Ovary (tissue), 9 donors: ENCODE measurements around the gene SPATC1L. TPM values are rescaled to one million over a fixed set of nuclear protein-coding genes. Genes with fewer than 3 reads are reported as not detected.

Experiments used
- DNase-seq, 5 donors: peaks; one replicate each; pipeline ENCODE4 v3.0.0-alpha.2; 2019 to 2020
- H3K27ac ChIP-seq, 2 donors: fragments of 200-600 bp; one replicate each; pipeline versions ENCODE4 v1.5.1 to v1.8.0; 2019 to 2022
- H3K27me3 ChIP-seq: fragments of 200-600 bp; one replicate; pipeline ENCODE4 v1.8.0; 2022
- H3K36me3 ChIP-seq: fragments of 200-600 bp; sonication (generic); one replicate; pipeline ENCODE4 v1.5.1; 2019
- H3K4me1 ChIP-seq: one replicate; pipeline ENCODE4 v1.8.1; 2013; ENCODE audit warnings: mild to moderate bottlenecking, moderate library complexity; ENCODE audit not compliant: insufficient read depth
- H3K4me3 ChIP-seq: fragments of 200-600 bp; sonication (generic); one replicate; pipeline ENCODE4 v1.5.1; 2017
- H3K9me3 ChIP-seq, 2 donors: fragments of 200-600 bp in 1 of 2; sonication (generic) in 1 of 2; one replicate each; pipeline versions ENCODE4 v1.5.1 to v1.8.1; 2013 to 2019; ENCODE audit warnings: mild to moderate bottlenecking in 1 of 2, moderate library complexity in 1 of 2
- EP300 ChIP-seq: sonication (generic); formaldehyde crosslinking; IDR thresholded peaks from one replicate; pipeline ENCODE4 v1.6.1; 2017; ENCODE audit warnings: antibody characterized with exemption
- POLR2A ChIP-seq: fragments of 450-650 bp; IDR thresholded peaks from one replicate; pipeline ENCODE4 v1.6.1; 2017; ENCODE audit warnings: antibody characterized with exemption, mild to moderate bottlenecking, moderate library complexity
- WGBS, 3 donors: extraction: QIAGEN DNeasy Blood & Tissue Kit in 1 of 3; methylation state at CpG; one replicate each; pipeline versions ENCODE4 v1.1.5 to v1.1.7; 2013 to 2017; 5-methylcytosine and 5-hydroxymethylcytosine counted together
- intact Hi-C, 4 donors: fragments of 100-400 bp; cut with DNase I; formaldehyde crosslinking; loops; one replicate each; pipeline versions ENCODE4 v1.11.0 to v1.15.1; 2022 to 2023
- polyA plus RNA-seq, 2 donors: library from polyadenylated mRNA; stranded (reverse); fragments of 200-250 nt in 1 of 2; fragments of 350-450 nt in 1 of 2; fragmentation: Illumina TruSeq in 1 of 2; extraction: RNeasy Lipid Tissue Mini Kit (QIAGEN cat#74804) in 1 of 2; gene quantifications; one replicate each; pipeline ENCODE4 v1.2.3, GENCODE V29; 2013 to 2014
- total RNA-seq, 7 donors: library from RNA; depleted of rRNA in 2 of 7; stranded (reverse); fragments of >200 nt in 2 of 7; fragmentation: NEBNext Ultra II Directional in 3 of 7; extraction: Animal tissue kit (Norgen Biotek cat#: 25700) in 3 of 7; gene quantifications; one replicate each; pipeline versions ENCODE4 v1.1.0 to v1.2.4, GENCODE V29; 2016 to 2023
- TF ChIP-seq, protein P1 (sequence below), 3 donors: fragments of 450-650 bp in 2 of 3; fragments of 200-600 bp in 1 of 3; IDR thresholded peaks; one replicate each; pipeline versions ENCODE4 v1.5.1 to v1.8.0; 2016 to 2022; ENCODE audit warnings: antibody characterized with exemption in 3 of 3, mild to moderate bottlenecking in 1 of 3
- donor health status: DM: no; HTN: no; CAD: no; lungs with moderate emphysema.
- donor health status: DM: no; HTN: no; CAD: no.
- donor health status: Bipolar disorder and iron deficiency.
- donor health status: DM: yes; HTN: yes; CAD: no.
- donor health status: DM: no; HTN: no; CAD: no.
- donor health status: DM: yes; HTN: yes; CAD: no.

The SPATC1L gene
- total and polyA plus RNA-seq, 9 donors, result 2.8 to 21.3 (median 14.9) TPM

DNA sequence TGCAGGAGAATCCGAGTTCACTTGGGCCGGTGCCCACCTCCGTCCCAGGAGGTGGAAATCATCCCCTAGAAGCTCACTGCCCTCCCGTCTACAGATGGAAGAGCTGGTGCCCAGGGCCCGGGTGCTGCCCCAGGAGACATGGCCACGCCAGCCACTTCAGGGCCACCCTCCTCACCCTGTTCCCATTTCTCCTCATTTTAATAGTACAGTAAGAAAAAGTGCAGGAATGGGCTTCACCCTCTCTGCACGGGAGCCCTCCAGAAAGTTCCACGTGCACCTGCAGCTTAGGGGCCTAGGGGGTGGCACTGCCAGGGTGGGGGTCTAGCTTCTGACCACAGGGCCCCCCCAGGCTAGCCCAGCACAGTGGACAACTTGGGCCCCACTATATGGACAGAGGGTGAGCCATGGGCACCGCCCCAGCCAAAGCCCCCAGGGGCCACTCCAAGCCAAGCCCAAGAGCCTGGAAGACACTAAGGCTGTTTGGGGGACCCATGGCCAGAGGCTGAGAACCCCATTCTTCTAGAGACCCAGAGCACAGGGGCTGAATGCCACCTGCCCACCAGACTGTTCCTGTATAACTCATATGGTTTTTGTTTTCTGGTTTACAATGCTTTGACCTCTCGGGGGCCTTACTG is 25.5 kb downstream of the SPATC1L start:
- Histone ChIP-seq H3K27me3 (no peaks in the 10 kb centered on the region), H3K9me3 (no peaks in the 10 kb centered on the region), H3K36me3 (no peaks in the 10 kb centered on the region), H3K4me1 (no peaks in the 10 kb centered on the region), H3K4me3 (no peak overlapping the region), H3K27ac (no peak overlapping the region)
- TF ChIP-seq, protein P1, sequence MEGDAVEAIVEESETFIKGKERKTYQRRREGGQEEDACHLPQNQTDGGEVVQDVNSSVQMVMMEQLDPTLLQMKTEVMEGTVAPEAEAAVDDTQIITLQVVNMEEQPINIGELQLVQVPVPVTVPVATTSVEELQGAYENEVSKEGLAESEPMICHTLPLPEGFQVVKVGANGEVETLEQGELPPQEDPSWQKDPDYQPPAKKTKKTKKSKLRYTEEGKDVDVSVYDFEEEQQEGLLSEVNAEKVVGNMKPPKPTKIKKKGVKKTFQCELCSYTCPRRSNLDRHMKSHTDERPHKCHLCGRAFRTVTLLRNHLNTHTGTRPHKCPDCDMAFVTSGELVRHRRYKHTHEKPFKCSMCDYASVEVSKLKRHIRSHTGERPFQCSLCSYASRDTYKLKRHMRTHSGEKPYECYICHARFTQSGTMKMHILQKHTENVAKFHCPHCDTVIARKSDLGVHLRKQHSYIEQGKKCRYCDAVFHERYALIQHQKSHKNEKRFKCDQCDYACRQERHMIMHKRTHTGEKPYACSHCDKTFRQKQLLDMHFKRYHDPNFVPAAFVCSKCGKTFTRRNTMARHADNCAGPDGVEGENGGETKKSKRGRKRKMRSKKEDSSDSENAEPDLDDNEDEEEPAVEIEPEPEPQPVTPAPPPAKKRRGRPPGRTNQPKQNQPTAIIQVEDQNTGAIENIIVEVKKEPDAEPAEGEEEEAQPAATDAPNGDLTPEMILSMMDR (IDR thresholded peaks at IDR 0.05), result no peak
- TF ChIP-seq EP300, result no peak
- TF ChIP-seq POLR2A, result no peak
- 90 to 93% (median 92%) methylated on average over 10 of the region's 10 CpGs for WGBS, 3 donors
- peak in 3 of 5 donors; percentile 12 to 28 (median 13) for DNase-seq
- intact Hi-C loops, result loop anchor here in 1 of 4 donors (10.0 kb wide), 1 partner anchor 66 kb away; the partner anchor contains the start of gene LSS

DNA sequence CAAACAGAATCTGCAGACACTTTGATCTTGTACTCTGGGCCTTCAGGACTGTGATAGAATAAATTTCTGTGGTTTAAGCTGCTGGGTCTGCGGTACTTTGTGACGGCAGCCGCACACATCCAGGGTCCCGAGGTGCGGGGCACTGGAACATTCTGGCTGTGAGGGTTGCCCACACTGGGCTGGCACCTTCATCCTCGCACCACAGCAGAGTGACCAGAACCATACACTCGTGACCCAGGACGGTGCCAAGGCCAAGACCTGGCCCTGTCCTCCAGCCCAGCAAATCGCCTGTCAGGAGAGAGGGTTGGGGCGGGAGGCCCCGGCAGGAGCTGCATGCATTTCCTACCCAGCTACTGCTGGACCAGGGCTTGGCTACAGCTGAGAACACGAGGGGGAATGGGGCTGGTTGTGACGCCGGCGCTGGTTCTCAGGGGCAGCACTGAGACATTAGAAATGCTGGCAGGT is 26.2 kb downstream of the SPATC1L start:
- intact Hi-C loops, result loop anchor here in 1 of 4 donors (10.0 kb wide), 1 partner anchor 67 kb away; the partner anchor contains the start of gene LSS
- H3K27ac ChIP-seq, result no peak overlapping the region
- no peak overlapping the region for H3K4me3 ChIP-seq
- TF ChIP-seq EP300 (no peak), POLR2A (no peak)
- TF ChIP-seq, protein P1 (IDR thresholded peaks at IDR 0.05), result no peak
- 89 to 90% (median 90%) methylated on average over 15 of the region's 15 CpGs for WGBS, 3 donors
- no peaks in the 10 kb centered on the region for H3K36me3 ChIP-seq
- no peaks in the 10 kb centered on the region for H3K9me3 ChIP-seq
- peaks cover 5% of the 10 kb centered on the region for H3K4me1 ChIP-seq
- DNase-seq, result peak in 2 of 5 donors; percentile 7 to 26
- no peaks in the 10 kb centered on the region for H3K27me3 ChIP-seq

DNA sequence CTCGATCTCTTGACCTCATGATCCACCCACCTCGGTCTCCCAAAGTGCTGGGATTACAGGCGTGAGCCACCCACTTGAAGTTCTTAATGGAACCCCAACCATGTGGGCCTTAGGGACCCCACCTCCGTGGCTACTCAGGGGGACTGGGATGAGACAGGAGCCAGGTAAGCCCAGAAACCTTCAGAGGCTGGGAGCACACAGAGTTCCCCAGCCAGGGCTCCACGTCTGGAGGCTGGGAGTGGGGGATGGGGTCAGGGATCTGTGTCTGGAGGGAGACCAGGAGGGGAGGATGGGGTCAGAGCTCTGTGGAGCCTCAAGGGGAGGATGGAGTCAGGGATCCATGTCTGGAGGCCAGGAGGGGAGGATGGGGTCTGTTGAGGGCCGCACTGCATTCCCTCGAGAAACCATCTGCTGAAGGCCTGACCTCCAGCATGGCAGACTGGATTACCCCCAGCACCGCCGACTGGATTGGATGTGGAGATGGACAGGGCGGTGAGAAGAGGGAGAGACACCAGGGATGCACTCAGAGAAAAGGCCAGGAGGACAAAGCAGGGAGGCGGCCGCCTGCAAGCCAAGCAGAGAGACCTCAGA is 26.8 kb downstream of the SPATC1L start:
- Histone ChIP-seq H3K4me3 (no peak overlapping the region), H3K4me1 (peaks cover 9% of the 10 kb centered on the region), H3K27me3 (no peaks in the 10 kb centered on the region), H3K36me3 (no peaks in the 10 kb centered on the region), H3K27ac (no peak overlapping the region), H3K9me3 (no peaks in the 10 kb centered on the region)
- no peak for TF ChIP-seq EP300
- TF ChIP-seq, protein P1 (IDR thresholded peaks at IDR 0.05), result no peak
- TF ChIP-seq POLR2A, result no peak
- 84 to 89% (median 87%) methylated on average over 12 of the region's 12 CpGs for WGBS, 3 donors
- peak in 2 of 5 donors; percentile 10 to 12 for DNase-seq
- intact Hi-C loops, result loop anchor here in 1 of 4 donors (10.0 kb wide), 1 partner anchor 67 kb away; the partner anchor contains the start of gene LSS

DNA sequence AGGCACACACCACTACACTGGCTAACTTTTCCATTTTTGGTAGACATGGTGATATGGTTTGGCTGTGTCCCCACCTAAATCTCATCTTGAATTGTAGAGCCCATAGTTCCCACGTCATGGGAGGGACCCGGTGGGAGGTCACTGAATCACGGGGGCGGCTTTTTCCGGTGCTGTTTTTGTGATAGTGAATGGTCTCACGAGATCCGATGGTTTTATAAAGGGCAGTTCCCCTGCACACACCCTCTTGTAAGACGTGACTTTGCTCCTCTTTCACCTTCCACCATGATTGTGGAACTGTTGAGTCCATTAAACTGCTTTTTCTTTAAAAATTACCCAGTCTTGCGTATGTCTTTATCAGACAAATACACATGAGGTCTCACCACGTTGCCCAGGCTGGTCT is 27.6 kb downstream of the SPATC1L start:
- H3K9me3 ChIP-seq, result no peaks in the 10 kb centered on the region
- 74 to 79% (median 76%) methylated on average over 10 of the region's 10 CpGs for WGBS, 3 donors
- peak in 1 of 5 donors; percentile 24 for DNase-seq
- peaks cover 9% of the 10 kb centered on the region for H3K4me1 ChIP-seq
- H3K27ac ChIP-seq, result no peak overlapping the region
- no peaks in the 10 kb centered on the region for H3K27me3 ChIP-seq
- no peak overlapping the region for H3K4me3 ChIP-seq
- H3K36me3 ChIP-seq, result no peaks in the 10 kb centered on the region
- no peak for TF ChIP-seq EP300
- TF ChIP-seq POLR2A, result no peak
- TF ChIP-seq, protein P1 (IDR thresholded peaks at IDR 0.05), result no peak
- intact Hi-C loops, result loop anchor here in 1 of 4 donors (10.0 kb wide), 1 partner anchor 68 kb away; the partner anchor contains the start of gene LSS
